HG03064 (cell line): Measurements from ENCODE around the gene NKD2.
"Not testable (repeated sequence)": the region's sequence is repeated elsewhere in the genome, so short reads cannot be mapped to it uniquely, and the experiment has no call there.

Experiments
- ATAC-seq: cut with Tn5 transposase; IDR thresholded peaks from one replicate; pipeline ENCODE4 v1.9.1; 2021; ENCODE audit warnings: low read depth; ENCODE audit not compliant: unreplicated experiment

NKD2 gene

GRCh38 chr5:999724-1000123 lies 8.9 kb upstream of the NKD2 start:
- no peak for ATAC-seq

- no peak for ATAC-seq
Measured at GRCh38 chr5:1000329-1000728, 8.3 kb upstream of the NKD2 start.

- not testable (repeated sequence) for ATAC-seq
Measured at GRCh38 chr5:1000831-1001230, 7.8 kb upstream of the NKD2 start.

GRCh38 chr5:1001406-1002270 lies 7.0 kb upstream of the NKD2 start:
- no peak for ATAC-seq

GRCh38 chr5:1002271-1002546 lies 6.4 kb upstream of the NKD2 start:
- ATAC-seq, result no peak

- no peak for ATAC-seq
Measured at GRCh38 chr5:1002836-1003235, 5.8 kb upstream of the NKD2 start.

GRCh38 chr5:1003296-1003937 lies 5.2 kb upstream of the NKD2 start:
- ATAC-seq, result no peak

GRCh38 chr5:1004461-1005248 lies 3.9 kb upstream of the NKD2 start:
- ATAC-seq, result no peak

GRCh38 chr5:1005249-1005851 lies 3.3 kb upstream of the NKD2 start:
- ATAC-seq, result no peak

GRCh38 chr5:1005904-1006655 lies 2.5 kb upstream of the NKD2 start:
- ATAC-seq, result no peak

- no peak for ATAC-seq
Measured at GRCh38 chr5:1006656-1007071, 1.9 kb upstream of the NKD2 start.

GRCh38 chr5:1007221-1007680 lies 1.4 kb upstream of the NKD2 start:
- ATAC-seq, result no peak

GRCh38 chr5:1007681-1008450 lies 736 bp upstream of the NKD2 start:
- ATAC-seq, result no peak

GRCh38 chr5:1009359-1010180 lies 968 bp downstream of the NKD2 start:
- ATAC-seq, result no peak

GRCh38 chr5:1010181-1010510 lies 1.5 kb downstream of the NKD2 start:
- ATAC-seq, result no peak

- no peak for ATAC-seq
Measured at GRCh38 chr5:1010641-1011046, 2.0 kb downstream of the NKD2 start.

GRCh38 chr5:1011226-1011631 lies 2.6 kb downstream of the NKD2 start:
- ATAC-seq, result no peak

GRCh38 chr5:1011741-1012312 lies 3.2 kb downstream of the NKD2 start:
- no peak for ATAC-seq
